Activated CD4-positive, alpha-beta T cell treated with anti-CD3 and anti-CD28 coated beads, Interleukin-2, amount 10 ng/mL, durations not matched to agents 7 days and 5 days (primary cell): Measurements from ENCODE around the gene HABP4. TPM values are rescaled to one million over a fixed set of nuclear protein-coding genes. Genes with fewer than 3 reads are reported as not detected.
"Not testable (repeated sequence)": the region's sequence is repeated elsewhere in the genome, so short reads cannot be mapped to it uniquely, and the experiment has no call there.

Experiments
- CTCF ChIA-PET: fragments of 350-600 bp; sonication (Branson Sonifier 250); formaldehyde crosslinking; loops from one replicate; lab custom pipeline; 2021; ENCODE audit warnings: antibody characterized with exemption; lab: Charles Lee
- POLR2A ChIA-PET: fragments of 350-600 bp; sonication (Branson Sonifier 250); formaldehyde crosslinking; loops from one replicate; lab custom pipeline; 2021; ENCODE audit warnings: antibody characterized with exemption; lab: Charles Lee
- DNase-seq: peaks from one replicate; pipeline ENCODE4 v3.0.0-alpha.2; 2020
- H3K27ac Mint-ChIP-seq: one replicate; pipeline ENCODE4 v1.8.0; 2021; ENCODE audit warnings: mild to moderate bottlenecking, moderate library complexity, mixed read lengths
- H3K27me3 Mint-ChIP-seq: one replicate; pipeline ENCODE4 v1.8.0; 2021; ENCODE audit warnings: mixed read lengths
- H3K36me3 Mint-ChIP-seq: one replicate; pipeline ENCODE4 v1.8.0; 2021; ENCODE audit warnings: low read depth, mixed read lengths
- H3K4me1 Mint-ChIP-seq: one replicate; pipeline ENCODE4 v1.8.0; 2021; ENCODE audit warnings: mixed read lengths
- H3K4me3 Mint-ChIP-seq: one replicate; pipeline ENCODE4 v1.8.0; 2021; ENCODE audit warnings: mild to moderate bottlenecking, moderate library complexity, mixed read lengths
- H3K9me3 Mint-ChIP-seq: one replicate; pipeline ENCODE4 v1.8.0; 2021; ENCODE audit warnings: mixed read lengths
- total RNA-seq, 2 experiments: library from RNA; stranded (reverse); gene quantifications; one replicate each; pipeline ENCODE4 v1.2.3, GENCODE V29; 2021

The HABP4 gene
- total RNA-seq, 2 experiments from 2014 or later: 5.0 to 6.1 TPM

DNA sequence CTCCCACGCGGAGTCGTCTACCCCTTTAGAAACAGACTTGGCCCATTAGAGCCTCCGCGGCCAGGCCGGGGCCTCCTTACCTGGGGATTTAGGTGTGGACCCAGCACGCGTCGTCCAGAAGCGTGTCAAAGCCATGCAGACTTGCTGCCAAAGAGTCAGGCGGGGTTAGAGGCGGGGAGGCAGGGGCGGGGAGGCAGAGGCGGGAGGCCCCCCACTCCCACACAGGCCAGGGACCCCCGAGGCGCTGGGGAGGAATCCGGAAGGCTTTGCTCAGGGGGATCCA lies 47.1 kb downstream of the HABP4 start:
- Mint-ChIP-seq H3K4me3 (no peak overlapping the region), H3K9me3 (no peaks in the 10 kb centered on the region), H3K4me1 (no peaks in the 10 kb centered on the region), H3K36me3 (no peaks in the 10 kb centered on the region), H3K27ac (no peak overlapping the region), H3K27me3 (no peaks in the 10 kb centered on the region)
- CTCF ChIA-PET: interaction anchor here (1.1 kb wide), 1 partner anchor 55 kb away, joined by 3 read pairs; no protein-coding TSS in a partner anchor
- POLR2A ChIA-PET: interaction anchor here (0.6 kb wide), 1 partner anchor 78 kb away, joined by 3 read pairs; no protein-coding TSS in a partner anchor
- no peak for DNase-seq

DNA sequence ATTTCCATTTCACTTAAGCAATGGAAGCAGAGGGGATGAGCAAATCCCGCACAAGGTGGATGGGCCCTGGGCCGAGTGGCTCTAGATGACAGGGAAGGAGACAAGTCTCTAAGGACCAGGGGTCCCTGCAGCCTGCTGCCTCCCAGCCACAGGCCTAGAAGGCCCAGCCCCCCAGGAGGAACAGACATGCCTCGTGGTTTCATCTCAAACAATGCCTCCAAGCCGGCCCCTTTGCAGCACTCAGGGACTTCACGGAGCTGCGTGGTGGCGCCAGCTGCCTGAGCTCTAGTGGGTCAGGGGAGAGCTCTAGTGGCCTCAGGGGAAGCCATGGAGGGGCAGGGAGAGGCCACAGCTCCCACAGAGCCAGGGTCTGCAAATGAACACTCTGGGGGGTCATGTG lies 48.8 kb downstream of the HABP4 start:
- no peaks in the 10 kb centered on the region for H3K36me3 Mint-ChIP-seq
- H3K4me3 Mint-ChIP-seq: no peak overlapping the region
- no peaks in the 10 kb centered on the region for H3K9me3 Mint-ChIP-seq
- H3K27me3 Mint-ChIP-seq: no peaks in the 10 kb centered on the region
- H3K27ac Mint-ChIP-seq: no peak overlapping the region
- DNase-seq: no peak
- CTCF ChIA-PET: no interaction called here
- H3K4me1 Mint-ChIP-seq: no peaks in the 10 kb centered on the region
- POLR2A ChIA-PET: interaction anchor here (0.6 kb wide), 1 partner anchor 117 kb away, joined by 5 read pairs; no protein-coding TSS in a partner anchor

DNA sequence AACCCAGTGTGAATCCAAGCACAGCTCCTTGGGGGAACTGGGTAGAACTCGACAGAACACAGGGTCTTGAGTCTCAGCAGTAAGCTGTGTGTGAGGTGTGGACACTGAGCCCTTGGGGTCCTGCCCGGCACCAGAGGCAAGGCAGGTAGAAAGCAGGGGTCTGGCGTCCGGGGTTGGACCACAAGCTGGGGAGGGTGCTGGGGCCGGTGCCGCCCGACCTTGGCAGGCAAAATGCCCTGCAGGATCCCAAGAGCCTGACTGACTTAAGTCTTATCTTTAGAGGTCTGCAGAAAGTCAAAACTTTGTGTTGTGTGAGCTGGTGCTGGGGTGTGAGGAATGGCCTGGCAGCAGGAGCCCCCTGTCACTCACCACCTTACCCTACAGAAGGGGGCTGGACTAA lies 49.3 kb downstream of the HABP4 start:
- POLR2A ChIA-PET: no interaction called here
- H3K27me3 Mint-ChIP-seq: no peaks in the 10 kb centered on the region

DNA sequence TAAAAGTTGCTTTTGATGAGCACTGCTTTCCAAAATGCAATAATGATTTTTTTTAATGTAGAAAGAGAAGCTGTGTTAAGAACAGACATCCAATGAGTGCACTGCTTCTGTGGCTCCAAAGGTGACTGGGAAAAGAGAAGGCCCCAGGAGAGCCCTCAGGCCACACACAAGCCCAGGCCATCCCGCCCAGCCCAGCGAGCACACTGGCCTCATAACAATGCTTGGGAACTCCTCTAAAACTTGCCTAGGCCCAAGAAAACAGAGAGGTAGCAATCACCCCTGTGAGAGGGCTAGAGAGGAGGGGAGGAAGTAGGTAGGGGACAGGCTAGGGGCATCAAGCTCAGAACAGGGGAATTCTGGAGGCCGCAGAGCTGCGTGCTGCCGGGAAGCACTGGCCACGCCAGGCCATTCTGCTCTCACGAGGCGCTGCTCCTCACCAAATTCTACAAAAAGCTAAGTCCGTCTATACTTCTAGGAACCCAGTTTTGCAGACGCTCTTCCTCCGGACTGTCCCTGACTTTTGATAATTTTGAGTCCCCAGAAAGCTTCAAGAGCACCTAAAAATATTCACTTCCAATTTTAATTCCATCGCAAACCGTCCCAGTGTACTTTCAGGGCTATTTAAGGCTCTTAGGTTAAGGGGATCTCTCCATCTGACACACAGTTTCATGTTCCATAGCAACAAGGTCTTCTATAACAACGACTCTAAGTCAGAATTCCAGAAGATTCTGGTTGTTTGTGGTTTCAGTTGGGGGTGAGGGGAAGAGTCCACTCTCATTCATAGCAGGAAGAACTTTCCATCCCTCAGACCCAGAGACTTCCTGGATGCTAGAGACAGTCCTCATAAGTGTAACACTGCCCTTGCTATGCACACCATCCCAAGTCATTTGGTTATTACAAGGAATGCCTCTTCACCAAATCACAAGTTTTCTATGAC lies 51.0 kb downstream of the HABP4 start:
- H3K9me3 Mint-ChIP-seq: no peaks in the 10 kb centered on the region
- ChIA-PET POLR2A (no interaction called here), CTCF (no interaction called here)
- DNase-seq: no peak
- H3K27ac Mint-ChIP-seq: no peak overlapping the region
- no peaks in the 10 kb centered on the region for H3K4me1 Mint-ChIP-seq
- no peaks in the 10 kb centered on the region for H3K27me3 Mint-ChIP-seq
- no peaks in the 10 kb centered on the region for H3K36me3 Mint-ChIP-seq
- no peak overlapping the region for H3K4me3 Mint-ChIP-seq

More for the DNA sequence above, 49.3 kb downstream of the HABP4 start:
- Mint-ChIP-seq H3K4me1 (no peaks in the 10 kb centered on the region), H3K36me3 (no peaks in the 10 kb centered on the region), H3K4me3 (no peak overlapping the region), H3K27ac (no peak overlapping the region), H3K9me3 (no peaks in the 10 kb centered on the region)
- CTCF ChIA-PET: no interaction called here
- DNase-seq: no peak

DNA sequence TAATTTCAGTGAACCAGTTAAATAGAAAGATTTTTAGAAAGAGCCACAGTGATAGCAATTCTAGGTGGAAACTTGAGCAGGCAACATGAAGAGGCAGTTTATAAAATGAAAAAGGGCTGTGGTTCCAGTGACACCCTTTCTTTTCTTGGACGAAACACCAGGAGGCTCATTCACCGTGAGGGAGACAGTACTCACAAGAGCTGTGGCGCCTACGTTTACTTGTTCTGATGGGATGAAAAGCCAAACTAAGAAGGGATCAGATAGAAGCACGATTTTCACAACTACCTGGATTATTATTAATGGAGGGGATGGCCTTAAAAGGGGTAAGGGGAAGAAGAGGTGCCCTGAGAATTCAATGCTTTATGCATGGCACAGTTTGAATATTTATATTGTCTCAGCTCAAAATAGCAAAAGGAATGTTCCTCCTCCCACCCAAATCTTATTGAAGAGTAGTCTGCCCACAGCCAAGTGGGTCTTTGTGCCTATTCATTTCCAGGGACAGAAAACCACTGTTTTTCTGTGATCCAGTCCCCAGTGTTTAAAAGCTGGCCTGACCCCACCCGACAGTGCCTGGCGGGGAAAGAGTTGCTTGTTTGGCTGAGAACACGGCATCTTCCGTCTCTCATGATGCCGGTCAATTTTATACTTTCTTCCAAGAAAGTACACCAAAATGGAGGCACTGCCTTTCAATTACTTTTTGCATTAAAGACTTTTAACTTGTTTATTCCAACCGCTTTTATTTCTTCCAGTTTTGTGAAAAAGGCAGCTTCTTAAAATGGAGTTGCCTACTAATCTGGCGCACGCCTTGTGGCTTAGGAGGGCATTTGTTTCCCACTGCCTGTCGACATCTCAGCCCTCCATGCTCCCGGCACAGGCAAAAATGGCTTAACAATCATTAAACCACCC lies 51.9 kb downstream of the HABP4 start:
- H3K9me3 Mint-ChIP-seq: no peaks in the 10 kb centered on the region
- no peak overlapping the region for H3K4me3 Mint-ChIP-seq
- ChIA-PET POLR2A (no interaction called here), CTCF (no interaction called here)
- H3K27ac Mint-ChIP-seq: no peak overlapping the region
- no peaks in the 10 kb centered on the region for H3K36me3 Mint-ChIP-seq
- H3K4me1 Mint-ChIP-seq: no peaks in the 10 kb centered on the region
- no peak for DNase-seq
- no peaks in the 10 kb centered on the region for H3K27me3 Mint-ChIP-seq

DNA sequence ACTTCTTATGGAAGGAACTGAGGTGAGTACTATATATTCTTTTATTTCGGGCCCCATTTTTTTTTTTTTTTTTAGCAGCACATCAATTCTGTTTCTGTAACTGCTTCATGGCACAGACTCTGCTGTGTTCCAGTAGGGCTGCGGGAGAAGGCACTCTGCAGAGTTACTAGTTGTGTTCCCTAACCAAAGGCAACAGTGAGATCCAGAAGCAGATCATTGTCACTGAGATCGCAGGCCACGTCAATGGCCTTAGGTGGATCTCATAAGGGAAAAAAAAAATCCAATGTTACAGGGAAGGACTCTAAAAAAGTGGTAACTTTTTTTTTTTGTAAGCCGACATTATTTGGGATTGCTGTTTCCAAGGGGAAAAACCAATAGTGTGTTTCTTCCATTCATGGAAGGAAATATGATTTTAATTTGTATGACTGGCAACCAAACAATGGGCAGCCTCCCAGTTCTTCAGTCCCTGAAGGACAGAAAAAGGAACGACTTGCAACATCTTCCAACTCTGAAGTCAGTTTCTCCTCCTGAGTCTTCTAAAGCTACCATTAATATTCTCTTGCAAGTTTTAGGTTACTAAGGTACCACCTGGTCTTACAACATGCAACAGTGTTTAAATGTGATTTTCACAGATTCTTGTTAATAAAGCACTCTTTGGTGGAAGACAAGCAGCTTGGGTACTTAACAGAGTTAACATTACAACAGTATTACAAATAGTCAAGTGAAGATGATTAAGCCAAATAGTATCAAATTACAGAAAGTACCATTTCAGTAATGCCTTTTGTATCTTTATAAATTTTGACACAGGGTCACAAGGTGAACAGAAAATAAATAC lies 52.8 kb downstream of the HABP4 start:
- DNase-seq: no peak
- ChIA-PET CTCF (no interaction called here), POLR2A (no interaction called here)
- Mint-ChIP-seq H3K4me1 (no peaks in the 10 kb centered on the region), H3K9me3 (no peaks in the 10 kb centered on the region), H3K36me3 (no peaks in the 10 kb centered on the region), H3K27me3 (no peaks in the 10 kb centered on the region), H3K27ac (no peak overlapping the region), H3K4me3 (no peak overlapping the region)

DNA sequence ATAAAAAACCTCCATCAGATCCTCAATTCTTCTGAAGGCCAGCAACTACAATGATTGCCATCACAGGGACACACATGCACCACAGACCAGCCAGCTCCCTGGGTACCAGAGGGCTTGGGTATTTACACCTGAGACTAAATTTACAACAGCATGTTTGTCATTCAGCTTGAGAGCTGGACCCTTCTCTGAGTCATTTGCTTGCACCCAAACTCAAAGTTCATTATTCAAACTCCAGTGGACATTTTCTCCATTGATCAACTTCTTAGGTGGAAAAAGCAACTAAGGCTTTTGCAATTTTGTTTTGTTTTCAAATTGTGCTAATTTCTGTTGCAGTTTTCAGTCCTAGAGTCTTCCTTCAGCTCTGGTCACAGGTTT lies 53.4 kb downstream of the HABP4 start:
- CTCF ChIA-PET, H3K4me1 Mint-ChIP-seq, DNase-seq, H3K9me3 Mint-ChIP-seq, POLR2A ChIA-PET, H3K36me3 Mint-ChIP-seq, H3K4me3 Mint-ChIP-seq, H3K27ac Mint-ChIP-seq, H3K27me3 Mint-ChIP-seq: not testable (repeated sequence)

DNA sequence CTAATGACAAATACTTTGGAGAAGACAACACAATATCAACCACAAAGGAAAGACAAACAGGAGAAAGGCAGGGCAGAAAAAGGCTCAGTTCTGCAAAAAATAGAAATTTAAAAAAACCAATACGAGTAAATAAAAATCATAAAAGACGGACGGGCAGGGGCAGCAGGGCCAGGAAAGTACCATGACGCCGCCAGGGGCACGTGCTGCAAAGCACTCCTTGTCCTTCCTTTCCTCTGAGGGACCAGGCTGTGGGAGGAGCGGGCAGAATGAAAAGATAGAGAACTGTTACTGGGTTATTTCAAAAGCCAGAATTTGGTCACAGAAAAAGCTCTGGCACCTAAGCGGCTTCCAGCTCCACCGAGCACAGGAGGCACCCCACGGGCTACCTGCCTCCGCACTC lies 53.9 kb downstream of the HABP4 start:
- CTCF ChIA-PET: no interaction called here
- Mint-ChIP-seq H3K4me3 (no peak overlapping the region), H3K27me3 (no peaks in the 10 kb centered on the region), H3K36me3 (no peaks in the 10 kb centered on the region), H3K27ac (no peak overlapping the region), H3K9me3 (no peaks in the 10 kb centered on the region), H3K4me1 (no peaks in the 10 kb centered on the region)
- POLR2A ChIA-PET: no interaction called here
- DNase-seq: no peak

DNA sequence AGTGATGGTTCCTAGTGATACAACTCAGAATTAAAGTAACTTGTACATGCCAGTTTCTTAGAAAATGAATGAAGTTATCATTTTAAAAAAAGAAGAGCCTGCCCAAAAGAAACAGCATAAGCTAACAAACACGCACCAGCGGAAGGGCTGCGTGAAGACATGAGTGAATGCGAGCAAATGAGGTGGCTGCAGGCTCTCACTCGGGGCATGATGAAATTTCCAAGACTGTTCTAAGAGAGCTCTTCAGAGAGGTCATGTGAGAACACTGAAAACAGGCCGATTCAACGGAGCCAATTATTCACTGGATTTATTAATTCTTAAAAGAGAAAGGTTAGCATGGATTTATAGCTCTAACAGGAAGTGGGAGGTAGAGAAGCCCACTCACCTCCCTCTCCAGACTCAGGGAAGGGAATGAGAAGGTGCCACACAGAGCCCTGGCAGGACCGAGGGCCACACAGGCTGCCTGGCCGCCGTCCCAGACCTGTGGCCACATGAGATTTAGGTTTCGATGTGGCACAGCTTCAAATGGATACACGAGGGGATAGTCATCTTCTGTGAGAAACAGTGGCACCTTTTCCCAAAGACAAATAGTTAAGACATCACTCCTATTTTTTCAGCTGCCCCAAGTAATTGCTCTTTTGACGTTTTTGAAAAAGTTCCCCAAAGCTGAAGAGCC lies 55.5 kb downstream of the HABP4 start:
- Mint-ChIP-seq H3K4me3 (no peak overlapping the region), H3K27ac (no peak overlapping the region), H3K9me3 (no peaks in the 10 kb centered on the region), H3K36me3 (no peaks in the 10 kb centered on the region), H3K4me1 (peaks cover 4% of the 10 kb centered on the region), H3K27me3 (no peaks in the 10 kb centered on the region)
- no peak for DNase-seq
- CTCF ChIA-PET: interaction anchor here (0.6 kb wide), 1 partner anchor 68 kb away, joined by 3 read pairs; no protein-coding TSS in a partner anchor
- POLR2A ChIA-PET: no interaction called here

DNA sequence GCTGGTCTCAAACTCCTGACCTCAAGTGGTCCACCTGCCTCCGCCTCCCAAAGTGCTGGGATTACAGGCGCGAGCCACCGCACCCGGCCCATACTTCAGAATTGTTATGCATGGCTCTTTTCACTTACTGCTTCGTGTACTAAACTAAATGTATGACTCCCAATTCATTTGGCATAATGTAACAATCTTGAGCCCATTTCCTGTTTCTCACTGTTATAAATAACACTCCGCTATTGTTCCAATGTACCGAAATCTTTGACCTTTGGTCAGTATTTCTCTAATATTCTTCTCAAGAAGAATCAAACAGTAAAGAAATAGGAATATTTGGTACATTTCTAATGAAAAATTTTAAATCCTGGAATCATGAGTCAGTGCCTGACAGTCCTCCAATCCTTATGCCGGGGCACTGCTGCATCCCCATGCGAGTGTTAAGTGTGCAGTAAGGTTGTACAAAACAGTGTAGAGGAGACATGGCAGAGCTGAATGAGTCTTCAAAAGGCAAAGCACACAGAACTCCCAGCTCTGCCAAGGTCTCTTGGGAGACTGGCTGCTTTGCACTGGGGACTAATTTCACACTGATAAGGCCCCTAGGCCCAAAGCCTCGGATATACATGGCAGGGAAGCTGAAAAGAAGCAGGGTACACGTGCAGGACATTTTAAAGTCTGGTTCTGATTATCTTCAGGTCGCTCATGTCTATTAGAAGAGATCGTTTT lies 58.4 kb downstream of the HABP4 start:
- CTCF ChIA-PET: no interaction called here
- peaks cover 4% of the 10 kb centered on the region for H3K4me1 Mint-ChIP-seq
- H3K27ac Mint-ChIP-seq: no peak overlapping the region
- no peak overlapping the region for H3K4me3 Mint-ChIP-seq
- H3K36me3 Mint-ChIP-seq: no peaks in the 10 kb centered on the region
- POLR2A ChIA-PET: no interaction called here
- no peak for DNase-seq
- no peaks in the 10 kb centered on the region for H3K27me3 Mint-ChIP-seq
- H3K9me3 Mint-ChIP-seq: no peaks in the 10 kb centered on the region

DNA sequence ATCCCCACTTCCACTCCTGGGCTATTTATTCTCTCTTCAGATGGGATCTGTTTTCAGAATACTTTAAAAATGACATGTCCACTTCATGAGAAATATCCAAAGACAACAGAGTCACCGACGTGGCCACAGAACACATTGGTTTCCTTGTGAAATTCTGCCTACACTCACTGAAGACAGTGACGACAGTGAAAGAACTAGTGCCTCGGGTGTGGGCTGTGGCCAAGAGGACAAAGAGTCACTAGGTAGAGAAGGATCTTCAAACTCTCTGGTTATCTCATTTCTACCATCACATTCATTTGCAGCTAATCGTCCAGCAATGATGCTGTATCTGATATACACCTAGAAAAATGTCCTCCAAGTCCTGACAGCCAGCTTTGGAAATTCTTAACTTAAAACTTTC lies 59.1 kb downstream of the HABP4 start:
- no peak overlapping the region for H3K27ac Mint-ChIP-seq
- ChIA-PET POLR2A (no interaction called here), CTCF (interaction anchor here (0.9 kb wide), 1 partner anchor 14 kb away, joined by 3 read pairs; no protein-coding TSS in a partner anchor)
- H3K9me3 Mint-ChIP-seq: no peaks in the 10 kb centered on the region
- peaks cover 4% of the 10 kb centered on the region for H3K4me1 Mint-ChIP-seq
- H3K36me3 Mint-ChIP-seq: no peaks in the 10 kb centered on the region
- no peak overlapping the region for H3K4me3 Mint-ChIP-seq
- no peak for DNase-seq
- no peaks in the 10 kb centered on the region for H3K27me3 Mint-ChIP-seq
